Measurements from ENCODE around the gene KDSR. TPM values are rescaled to one million over a fixed set of nuclear protein-coding genes. Genes with fewer than 3 reads are reported as not detected.

KDSR gene
- total and polyA plus RNA-seq, 4 donors: 11.3 to 37.2 (median 31.4) TPM

- Histone ChIP-seq H3K4me3 (ENCODE audit: low read depth in 1 of 3, low read length in 3 of 3) (peak overlapping the region; percentile 47 to 91 (median 56)), H3K27ac (ENCODE audit: low read depth in 1 of 2, low read length in 2 of 2) (peak overlapping the region; percentile 52 to 69), H3K27me3 (ENCODE audit: control insufficient read depth in 4 of 4, insufficient read depth in 4 of 4, low read length in 3 of 4) (no peaks in the 10 kb centered on the region), H3K36me3 (ENCODE audit: control insufficient read depth in 4 of 4, insufficient read depth in 3 of 4, low read depth in 1 of 4, low read length in 3 of 4) (no peaks in the 10 kb centered on the region), H3K9me3 (ENCODE audit: control insufficient read depth in 4 of 4, low read length in 3 of 4) (no peaks in the 10 kb centered on the region), H3K4me1 (ENCODE audit: control insufficient read depth in 4 of 4, insufficient read depth in 4 of 4, low read length in 3 of 4) (peaks cover 3 to 20% (median 10%) of the 10 kb centered on the region in 4 donors), H3K9ac (ENCODE audit: low read depth in 1 of 2, low read length in 2 of 2) (peak overlapping the region; percentile 33 to 43)
- TF ChIP-seq CTCF (IDR thresholded peaks at IDR 0.05; ENCODE audit: low read depth, low read length, missing input control) (peak; percentile 26), ZBTB33 (IDR thresholded peaks at IDR 0.05) (no peak)
- DNase-seq (ENCODE audit: low spot score): peak; percentile 70
- 1% methylated on average over 92 of the region's 92 CpGs for WGBS
Observed at GRCh38 chr18:63320123-63320974, 46.7 kb downstream of the KDSR start.

GRCh38 chr18:63319383-63320122, 47.5 kb downstream of the KDSR start, which contains the start of gene BCL2:
BCL2 (minus strand) TSS chr18:63319769.
- Histone ChIP-seq H3K4me1 (ENCODE audit: control insufficient read depth in 4 of 4, insufficient read depth in 4 of 4, low read length in 3 of 4) (peaks cover 3 to 20% (median 10%) of the 10 kb centered on the region in 4 donors), H3K4me3 (ENCODE audit: low read depth in 1 of 3, low read length in 3 of 3) (peak within 1 kb of the TSS; percentile 70 to 91 (median 74)), H3K27me3 (ENCODE audit: control insufficient read depth in 4 of 4, insufficient read depth in 4 of 4, low read length in 3 of 4) (no peaks in the 10 kb centered on the region), H3K9me3 (ENCODE audit: control insufficient read depth in 4 of 4, low read length in 3 of 4) (no peaks in the 10 kb centered on the region), H3K9ac (ENCODE audit: low read depth in 1 of 2, low read length in 2 of 2) (peak within 1 kb of the TSS; percentile 43 to 72), H3K36me3 (ENCODE audit: control insufficient read depth in 4 of 4, insufficient read depth in 3 of 4, low read depth in 1 of 4, low read length in 3 of 4) (no peaks in the 10 kb centered on the region), H3K27ac (ENCODE audit: low read depth in 1 of 2, low read length in 2 of 2) (peak within 1 kb of the TSS; percentile 67 to 77)
- WGBS: under 1% methylated on average over 78 of the region's 78 CpGs
- no peak for DNase-seq (ENCODE audit: low spot score)
- TF ChIP-seq SP1 (IDR thresholded peaks at IDR 0.05) (no peak), ATF3 (IDR thresholded peaks at IDR 0.05) (no peak), REST (IDR thresholded peaks at IDR 0.05) (no peak), RXRA (IDR thresholded peaks at IDR 0.05) (no peak), EGR1 (IDR thresholded peaks at IDR 0.05; ENCODE audit: low read depth in 2 of 2) (no peak), HNF4A (conservative IDR thresholded peaks at IDR 0.05) (no peak), FOXA1 (IDR thresholded peaks at IDR 0.05) (no peak), ZBTB33 (IDR thresholded peaks at IDR 0.05) (no peak), NR2F2 (IDR thresholded peaks at IDR 0.05) (no peak), CTCF (IDR thresholded peaks at IDR 0.05; ENCODE audit: low read depth, low read length, missing input control) (no peak), MAX (IDR thresholded peaks at IDR 0.05) (no peak)

All from liver (tissue), 9 donors.